Ecto neural progenitor cell (in vitro differentiated cells): Measurements from ENCODE around the gene TTC33.
"Not testable (repeated sequence)": the region's sequence is repeated elsewhere in the genome, so short reads cannot be mapped to it uniquely, and the experiment has no call there.

Experiments used
- DNase-seq: peaks from one replicate; pipeline ENCODE4 v3.0.0-alpha.2; 2018; ENCODE audit warnings: low spot score

Gene TTC33

DNA sequence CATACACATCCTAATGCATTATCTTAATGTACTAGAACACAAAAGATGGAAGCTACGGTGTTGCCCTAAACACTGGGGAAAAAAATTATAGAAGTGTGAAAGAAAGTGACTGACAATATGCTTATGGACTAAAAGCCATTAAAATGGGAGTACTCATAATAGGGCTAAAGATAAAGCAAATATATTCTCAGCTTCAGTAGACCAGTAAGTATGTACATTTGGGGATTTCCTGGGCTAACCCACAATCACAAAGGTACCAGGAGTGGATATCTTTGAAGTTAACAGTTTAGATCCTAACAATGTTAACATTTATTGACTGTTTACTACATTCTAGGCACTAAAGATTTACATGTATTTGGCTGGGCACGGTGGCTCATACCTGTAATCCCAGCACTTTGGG is 39.2 kb downstream of the TTC33 start:
- DNase-seq, result no peak

DNA sequence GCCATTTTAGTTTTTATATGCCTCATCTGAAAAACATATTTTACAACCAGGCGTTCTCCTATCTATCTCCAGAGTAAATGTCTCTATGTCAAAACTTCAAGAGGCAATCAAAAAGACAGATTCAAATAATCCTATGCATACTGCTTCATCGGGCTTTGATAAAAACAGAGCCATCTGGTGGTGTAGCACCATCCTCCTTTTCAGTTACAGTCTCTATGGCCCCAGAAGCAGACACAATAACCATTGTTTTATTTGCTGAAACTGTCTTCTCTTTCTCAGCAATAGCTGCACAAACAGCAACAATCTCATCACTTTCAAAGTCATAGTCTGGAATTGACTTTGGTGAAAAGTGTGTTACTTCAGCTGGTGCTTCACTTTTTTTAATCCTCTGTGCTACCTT is 39.8 kb downstream of the TTC33 start:
- no peak for DNase-seq

DNA sequence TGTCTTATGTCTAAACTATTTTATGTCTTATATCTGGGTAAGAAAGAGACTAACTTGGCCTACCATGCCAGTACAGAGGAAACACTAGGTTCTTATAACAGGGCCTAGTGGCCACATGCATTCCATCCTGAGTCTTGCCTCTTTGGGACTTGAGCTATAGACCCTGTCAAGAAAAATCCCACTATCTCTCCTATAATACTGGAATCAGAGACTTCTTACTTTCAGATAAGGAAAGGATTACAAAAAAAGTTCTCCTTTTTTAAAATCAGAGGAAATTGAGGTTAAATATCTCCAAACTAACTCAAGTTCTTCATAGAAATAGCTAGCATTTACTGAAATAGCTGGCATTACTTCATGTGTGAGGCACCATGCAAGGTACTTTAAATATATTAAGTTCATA is 41.8 kb downstream of the TTC33 start:
- DNase-seq, result no peak

DNA sequence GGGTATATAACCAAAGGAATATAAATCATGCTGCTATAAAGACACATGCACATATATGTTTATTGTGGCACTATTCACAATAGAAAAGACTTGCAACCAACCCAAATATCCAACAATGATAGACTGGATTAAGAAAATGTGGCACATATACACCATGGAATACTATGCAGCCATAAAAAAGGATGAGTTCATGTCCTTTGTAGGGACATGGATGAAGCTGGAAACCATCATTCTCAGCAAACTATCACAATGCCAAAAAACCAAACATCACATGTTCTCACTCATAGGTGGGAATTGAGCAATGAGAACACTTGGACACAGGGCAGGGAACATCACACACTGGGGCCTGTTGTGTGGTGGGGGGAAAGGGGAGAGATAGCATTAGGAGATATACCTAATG is 45.2 kb downstream of the TTC33 start:
- DNase-seq, result not testable (repeated sequence)

DNA sequence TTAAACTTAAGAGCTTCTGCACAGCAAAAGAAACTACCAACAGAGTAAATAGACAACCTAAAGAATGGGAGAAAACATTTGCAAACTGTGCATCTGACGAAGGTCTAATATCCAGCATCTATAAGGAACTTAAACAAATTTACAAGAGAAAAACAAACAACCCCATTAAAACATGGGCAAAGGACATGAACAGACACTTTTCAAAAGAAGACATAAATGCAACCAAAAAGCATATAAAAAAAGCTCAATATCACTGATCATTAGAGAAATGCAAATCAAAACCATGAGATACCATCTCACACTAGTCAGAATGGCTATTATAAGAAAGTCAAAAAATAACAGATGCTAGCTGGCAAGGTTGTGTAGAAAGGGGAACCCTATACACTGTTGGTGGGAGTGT is 50.3 kb downstream of the TTC33 start:
- DNase-seq, result not testable (repeated sequence)

DNA sequence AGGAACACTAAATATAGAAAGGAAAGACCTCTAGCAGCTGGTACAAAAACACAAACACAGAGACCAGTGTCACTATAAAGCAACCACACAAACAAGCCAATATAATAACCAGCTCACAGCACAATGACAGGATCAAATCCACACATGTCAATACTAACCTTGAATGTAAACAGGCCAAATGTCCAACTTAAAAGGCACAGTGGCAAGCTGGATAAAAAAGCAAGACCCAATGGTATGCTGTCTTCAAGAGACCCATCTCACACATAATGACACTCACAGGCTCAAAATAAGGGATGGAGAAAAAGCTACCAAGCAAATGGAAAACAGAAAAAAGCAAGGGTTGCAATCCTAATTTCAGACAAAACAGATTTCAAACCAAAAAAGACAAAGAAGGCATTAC is 53.7 kb downstream of the TTC33 start:
- DNase-seq, result not testable (repeated sequence)

DNA sequence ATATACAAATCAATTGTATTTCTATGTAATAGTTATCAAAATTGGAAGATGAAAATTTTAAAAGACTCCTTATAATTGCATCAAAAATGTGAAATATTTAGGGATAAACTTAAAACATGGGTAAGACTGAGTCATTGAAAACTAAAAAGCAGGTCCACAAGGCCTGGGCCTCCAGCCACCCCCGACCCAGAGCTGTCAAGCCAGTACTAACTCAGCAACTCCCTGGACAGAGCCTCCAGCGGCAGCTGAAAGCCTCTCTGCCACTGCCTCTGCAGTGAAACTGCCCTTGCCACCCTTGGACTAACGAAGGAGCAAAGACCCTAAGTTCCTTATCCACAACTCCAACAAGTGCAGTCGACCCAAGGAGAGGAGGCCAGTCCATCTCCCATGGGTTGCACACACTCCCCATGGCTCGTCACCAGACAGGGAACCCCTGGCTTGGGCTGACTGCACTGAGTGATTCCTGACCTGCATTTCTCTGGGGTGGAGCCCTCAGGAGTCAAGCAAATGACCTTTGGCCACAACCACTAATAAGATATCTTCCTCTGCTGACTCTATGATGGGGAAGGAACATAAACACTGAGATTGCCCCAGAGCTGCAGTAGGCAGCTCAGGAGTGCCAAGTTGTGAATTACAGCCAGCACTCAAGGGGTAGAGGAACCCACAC is 55.5 kb downstream of the TTC33 start:
- DNase-seq, result no peak

DNA sequence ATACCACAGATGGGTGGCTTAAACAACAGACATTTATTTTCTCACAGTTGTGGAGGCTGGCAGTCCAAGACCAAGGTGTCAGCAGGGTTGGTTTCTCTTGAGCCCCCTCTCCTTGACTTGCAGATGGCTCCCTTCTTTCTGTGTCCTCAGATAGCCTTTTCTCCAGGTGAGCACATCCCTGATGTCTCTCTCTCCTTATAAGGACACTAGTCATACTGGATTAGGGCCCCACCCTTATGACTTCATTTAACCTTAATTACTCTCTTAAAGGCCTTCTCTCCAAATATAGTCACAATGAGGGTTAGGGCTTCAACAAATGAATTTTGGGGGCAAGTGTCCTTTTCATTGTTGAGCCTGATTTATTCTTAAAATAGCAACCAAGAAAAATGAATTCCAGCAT is 61.3 kb downstream of the TTC33 start:
- no peak for DNase-seq

DNA sequence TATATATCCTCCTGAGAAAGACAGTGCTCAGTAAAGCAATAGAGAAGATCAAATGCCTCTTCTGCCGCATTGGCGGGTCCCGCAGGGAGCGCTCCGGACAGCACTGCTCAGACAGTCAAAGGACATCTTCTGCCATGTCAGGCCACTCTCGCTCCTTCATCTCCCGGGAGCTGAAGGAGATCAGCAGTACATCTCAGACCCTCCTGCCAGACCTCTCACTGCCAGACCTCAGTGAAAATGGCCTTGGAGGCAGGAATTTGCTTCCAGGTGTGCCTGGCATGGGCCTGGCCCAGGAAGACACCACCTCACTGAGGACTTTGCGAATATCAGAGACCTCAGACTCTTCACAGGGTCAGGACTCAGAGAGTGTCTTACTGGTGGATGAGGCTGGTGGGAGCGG is 63.9 kb downstream of the TTC33 start:
- DNase-seq, result no peak

DNA sequence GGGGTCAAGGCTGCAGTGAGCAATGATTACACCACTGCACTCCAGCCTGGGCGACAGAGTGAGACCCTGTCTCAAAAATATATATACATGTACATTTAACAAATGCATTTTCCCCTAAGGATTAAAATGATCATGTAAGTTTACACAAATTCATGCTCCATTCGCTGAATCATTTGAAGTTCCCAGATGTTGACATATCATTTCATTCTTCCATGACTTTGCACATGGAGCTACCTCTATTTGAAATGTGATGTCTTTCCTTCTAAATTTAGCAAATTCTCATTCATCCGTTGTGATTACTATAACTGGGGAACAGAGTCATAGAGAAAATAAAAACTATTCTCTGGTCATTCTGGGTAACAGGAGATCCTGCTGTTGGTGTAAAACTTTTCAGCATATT is 65.5 kb downstream of the TTC33 start:
- no peak for DNase-seq

DNA sequence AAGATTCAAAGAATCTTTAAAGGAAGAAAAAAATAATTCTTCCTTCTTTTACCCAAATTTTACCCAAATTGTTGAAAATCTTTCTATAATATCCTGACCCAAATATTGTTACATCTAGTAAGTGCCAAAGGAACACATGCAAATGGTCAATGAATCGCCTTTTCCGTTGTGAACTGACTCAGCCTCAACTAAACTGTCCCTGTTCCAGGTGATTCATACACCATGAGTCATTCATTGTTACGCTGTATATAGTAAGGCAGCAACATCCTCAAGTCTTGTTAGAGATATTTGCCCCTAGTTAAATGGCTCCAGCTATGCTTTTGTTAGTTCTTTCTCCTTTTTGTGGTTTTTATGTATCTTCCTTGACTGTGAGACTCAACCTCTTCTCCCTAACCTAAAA is 66.3 kb downstream of the TTC33 start:
- DNase-seq, result no peak

DNA sequence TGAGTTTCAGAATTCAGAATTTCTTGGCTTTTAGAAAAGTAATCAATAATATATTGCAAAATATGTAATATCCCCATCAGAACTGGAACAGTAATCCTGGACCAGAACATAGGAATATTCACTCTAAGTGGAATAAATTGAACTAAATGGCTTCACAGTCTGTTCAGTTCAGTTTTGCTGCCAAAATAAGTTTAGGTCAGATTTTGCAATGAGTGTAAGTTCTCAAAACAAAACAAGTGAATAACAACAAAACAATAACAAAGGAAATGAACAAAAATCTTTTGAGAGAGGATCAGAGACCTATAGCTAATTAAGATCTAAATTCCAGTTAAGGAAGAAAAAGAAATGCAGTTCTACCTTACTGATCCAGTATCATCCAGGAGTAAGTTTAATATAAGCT is 66.8 kb downstream of the TTC33 start:
- no peak for DNase-seq

DNA sequence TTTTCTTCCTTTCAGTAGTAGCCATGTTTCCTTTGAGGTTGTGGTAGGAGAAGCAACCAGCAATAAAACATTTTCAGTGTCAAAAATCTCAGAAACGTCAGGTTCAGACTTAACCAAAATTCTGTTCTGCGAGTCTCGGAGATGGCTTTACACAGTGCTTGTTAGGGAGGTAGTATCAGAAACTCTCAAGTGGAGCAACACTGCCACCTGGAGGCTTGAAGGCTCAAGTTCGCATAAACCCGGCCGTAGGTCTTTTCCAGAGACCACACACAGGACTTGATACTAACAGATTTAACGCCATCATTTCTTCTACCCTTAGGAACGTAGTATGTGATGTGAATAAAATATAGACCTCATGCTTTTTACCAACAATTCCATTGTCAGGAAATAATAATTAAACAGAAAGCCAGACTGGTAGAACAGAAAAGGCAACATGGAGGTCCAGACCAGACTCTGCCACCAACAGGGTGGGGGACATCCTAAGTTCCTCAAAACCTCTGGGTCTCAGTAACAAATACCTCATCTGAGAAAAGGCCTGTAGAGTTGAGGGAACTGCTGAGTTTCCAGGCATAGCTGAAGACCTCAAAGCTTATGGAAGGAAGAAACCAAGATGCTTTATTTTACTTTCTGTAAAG is 67.5 kb downstream of the TTC33 start:
- DNase-seq, result peak; percentile 86

DNA sequence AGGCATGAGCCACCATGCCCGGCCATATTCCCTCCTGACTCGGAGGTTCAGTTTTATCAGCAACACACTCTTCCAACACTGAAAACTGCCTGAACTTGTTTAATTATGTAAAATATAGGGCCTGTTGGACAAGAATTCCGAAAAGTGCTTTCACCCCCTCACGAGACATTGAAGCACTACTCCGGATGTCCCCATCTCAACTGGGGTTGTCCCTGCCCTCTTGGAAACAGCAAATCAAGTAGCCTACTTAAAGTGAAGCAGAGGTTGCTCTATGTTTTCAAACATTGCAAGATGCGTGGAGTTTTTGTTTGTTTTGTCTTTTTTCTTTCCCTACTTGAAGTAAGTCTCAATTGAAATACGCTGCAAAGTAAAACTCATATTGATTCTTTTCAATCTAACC is 68.4 kb downstream of the TTC33 start:
- DNase-seq, result no peak

DNA sequence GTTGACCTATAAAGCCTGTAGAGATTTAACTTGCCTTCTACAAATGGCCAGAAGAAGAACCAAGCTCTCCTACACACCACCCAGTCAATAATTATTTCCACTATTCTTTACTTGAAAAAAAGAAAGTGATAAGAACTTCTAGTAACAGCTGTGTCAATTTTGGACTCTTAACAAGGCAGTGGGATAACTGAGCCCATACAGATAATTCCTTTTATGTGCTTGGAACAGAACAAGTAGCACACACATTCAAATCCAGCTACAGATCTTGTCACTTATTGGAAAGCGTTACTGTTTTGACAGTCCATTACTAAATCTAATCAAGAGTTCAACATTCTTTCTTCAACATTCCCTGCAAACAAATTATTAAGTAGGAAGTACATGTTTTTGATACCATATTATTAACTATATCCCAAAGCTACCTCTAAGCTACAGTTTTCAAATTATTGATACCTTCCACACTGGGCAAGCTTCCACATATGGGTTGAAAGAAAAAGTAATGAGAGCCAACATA is 69.7 kb downstream of the TTC33 start:
- DNase-seq, result no peak

DNA sequence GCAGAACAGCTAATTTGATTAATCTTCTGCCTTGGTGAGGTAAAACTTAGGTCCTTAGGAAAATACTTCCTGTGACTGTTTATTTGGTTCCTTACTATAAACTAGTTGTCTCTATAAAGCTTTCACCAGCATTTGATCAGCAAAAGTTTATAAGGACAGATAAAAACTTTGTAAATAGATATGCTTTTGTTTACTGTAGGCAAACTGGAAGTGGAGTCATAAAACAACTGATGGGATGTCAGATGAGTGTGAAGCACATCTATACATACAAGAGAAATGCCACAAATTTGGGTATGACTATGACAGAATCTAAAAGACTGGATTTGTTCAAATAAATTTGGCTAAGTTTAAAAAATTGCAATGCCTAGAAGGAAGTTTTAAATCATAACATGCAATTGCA is 70.6 kb downstream of the TTC33 start:
- no peak for DNase-seq

DNA sequence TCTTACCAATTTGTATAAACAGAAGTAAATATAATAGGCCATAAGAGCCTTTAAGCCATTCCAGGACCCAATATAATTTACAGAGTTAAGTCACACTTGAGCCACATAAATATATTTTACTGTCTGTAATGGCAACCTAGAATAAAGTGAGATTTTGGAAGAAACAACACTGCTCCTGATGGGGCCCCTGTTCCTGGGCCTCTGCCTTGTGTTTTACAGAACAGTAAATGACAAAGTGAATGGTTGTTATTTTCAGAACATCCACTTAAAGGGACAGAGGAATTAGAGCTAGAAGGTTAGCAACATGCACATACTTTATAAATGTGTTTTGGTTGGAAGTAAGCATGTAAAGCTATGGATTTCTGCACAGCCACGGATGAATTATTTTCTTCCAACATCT is 72.5 kb downstream of the TTC33 start:
- no peak for DNase-seq

DNA sequence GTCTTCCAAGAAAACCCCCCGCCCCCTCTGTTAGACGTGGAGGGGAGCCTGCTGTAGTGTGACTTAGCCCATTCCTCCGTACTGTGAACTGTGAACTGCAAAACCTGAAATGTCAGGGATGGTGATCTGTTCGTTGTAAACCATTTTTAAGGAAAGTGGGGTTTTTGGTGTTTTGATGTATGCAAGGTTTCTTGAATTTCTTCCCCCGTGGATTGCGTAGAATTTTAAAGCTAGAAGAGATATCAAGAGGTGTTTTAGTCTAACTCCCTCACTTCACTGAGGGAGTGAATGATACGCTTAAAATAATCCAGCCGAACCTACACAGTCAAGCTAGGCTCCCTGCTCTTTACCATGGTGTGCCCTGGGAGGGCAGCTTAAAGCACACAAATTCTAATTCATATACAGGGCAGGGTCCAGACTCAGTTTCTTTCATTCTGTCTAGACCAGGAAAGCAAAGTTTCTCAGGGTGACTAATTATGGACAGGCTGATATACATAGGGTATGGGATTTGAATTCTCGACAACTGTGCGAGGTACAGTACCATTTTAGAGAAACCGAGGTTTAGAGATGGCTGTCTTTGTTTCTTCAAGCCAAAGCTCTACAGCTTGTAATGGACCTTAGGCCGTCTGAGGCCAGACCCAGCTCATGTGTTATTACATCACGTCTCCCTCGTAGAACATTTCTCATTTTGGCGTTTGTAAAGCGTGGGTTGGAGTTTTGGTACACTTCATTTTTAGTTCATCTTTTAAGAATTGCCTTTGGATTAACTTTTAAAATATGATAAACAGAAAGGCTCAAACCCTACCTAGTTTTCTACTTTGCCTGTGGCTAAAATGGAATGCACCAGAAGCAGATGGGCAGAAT is 73.4 kb downstream of the TTC33 start:
- no peak for DNase-seq

DNA sequence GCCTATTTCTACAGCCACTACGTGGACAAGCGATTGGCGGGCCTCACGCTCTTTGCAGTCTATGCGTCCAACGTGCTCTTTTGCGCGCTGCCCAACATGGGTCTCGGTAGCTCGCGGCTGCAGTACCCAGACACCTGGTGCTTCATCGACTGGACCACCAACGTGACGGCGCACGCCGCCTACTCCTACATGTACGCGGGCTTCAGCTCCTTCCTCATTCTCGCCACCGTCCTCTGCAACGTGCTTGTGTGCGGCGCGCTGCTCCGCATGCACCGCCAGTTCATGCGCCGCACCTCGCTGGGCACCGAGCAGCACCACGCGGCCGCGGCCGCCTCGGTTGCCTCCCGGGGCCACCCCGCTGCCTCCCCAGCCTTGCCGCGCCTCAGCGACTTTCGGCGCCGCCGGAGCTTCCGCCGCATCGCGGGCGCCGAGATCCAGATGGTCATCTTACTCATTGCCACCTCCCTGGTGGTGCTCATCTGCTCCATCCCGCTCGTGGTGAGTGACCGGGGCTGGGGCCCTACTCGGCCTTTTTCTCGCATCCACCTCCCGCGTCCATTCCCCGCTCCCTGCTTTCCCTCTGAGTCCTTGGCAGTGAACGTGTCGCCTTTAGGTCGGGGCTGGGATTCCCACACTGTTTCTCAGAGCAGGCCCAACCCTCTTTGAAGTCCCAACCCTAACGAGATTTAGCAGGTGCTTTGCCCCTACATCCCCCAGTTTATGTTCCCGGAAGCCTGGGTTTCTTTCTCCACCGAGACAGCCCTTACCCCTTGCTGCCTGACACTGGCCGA is 74.2 kb downstream of the TTC33 start:
- peak; percentile 56 for DNase-seq

DNA sequence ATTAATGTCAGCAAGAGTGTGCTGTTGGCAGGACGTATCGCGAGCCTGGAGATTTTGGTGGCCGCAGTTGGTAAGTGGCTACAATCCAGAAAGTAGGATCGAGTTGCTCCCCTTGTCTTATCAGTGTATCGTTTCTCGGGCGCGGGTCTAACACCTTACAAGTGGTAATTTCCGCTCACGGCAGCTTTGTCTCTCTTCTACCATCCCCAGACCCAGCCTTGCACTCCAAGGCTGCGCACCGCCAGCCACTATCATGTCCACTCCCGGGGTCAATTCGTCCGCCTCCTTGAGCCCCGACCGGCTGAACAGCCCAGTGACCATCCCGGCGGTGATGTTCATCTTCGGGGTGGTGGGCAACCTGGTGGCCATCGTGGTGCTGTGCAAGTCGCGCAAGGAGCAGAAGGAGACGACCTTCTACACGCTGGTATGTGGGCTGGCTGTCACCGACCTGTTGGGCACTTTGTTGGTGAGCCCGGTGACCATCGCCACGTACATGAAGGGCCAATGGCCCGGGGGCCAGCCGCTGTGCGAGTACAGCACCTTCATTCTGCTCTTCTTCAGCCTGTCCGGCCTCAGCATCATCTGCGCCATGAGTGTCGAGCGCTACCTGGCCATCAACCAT is 74.9 kb downstream of the TTC33 start:
- DNase-seq, result peak; percentile 61

DNA sequence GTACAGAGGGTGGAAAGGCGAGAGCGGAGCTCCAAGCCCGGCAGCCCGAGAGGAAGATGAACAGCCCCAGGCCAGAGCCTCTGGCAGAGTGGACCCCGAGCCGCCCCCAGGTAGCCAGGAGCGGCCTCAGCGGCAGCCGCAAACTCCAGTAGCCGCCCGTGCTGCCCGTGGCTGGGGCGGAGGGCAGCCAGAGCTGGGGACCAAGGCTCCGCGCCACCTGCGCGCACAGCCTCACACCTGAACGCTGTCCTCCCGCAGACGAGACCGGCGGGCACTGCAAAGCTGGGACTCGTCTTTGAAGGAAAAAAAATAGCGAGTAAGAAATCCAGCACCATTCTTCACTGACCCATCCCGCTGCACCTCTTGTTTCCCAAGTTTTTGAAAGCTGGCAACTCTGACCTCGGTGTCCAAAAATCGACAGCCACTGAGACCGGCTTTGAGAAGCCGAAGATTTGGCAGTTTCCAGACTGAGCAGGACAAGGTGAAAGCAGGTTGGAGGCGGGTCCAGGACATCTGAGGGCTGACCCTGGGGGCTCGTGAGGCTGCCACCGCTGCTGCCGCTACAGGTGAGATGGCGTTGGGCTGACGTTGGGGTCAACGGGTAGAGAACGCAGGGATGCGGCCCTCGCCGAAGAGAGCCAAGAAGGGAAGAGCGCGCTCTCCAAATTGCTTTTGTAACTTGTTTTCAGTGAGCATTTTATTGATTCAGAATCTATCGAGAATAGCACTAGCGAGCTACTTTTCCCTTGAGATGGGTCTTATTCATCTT is 75.7 kb downstream of the TTC33 start, which contains the start of gene PTGER4:
Gene PTGER4, plus strand, starts transcription at position 3 of the 769 bp plus-strand sequence. CDS start 1,079 bp downstream, outside the sequence.
- peak; percentile 53 for DNase-seq
